GM18519 (cell line): ENCODE measurements around the gene FANCM.
A peak's percentile ranks its signal among the peaks of the same experiment; 100 is the strongest.

ENCODE experiments used
- ATAC-seq: cut with Tn5 transposase; IDR thresholded peaks from one replicate; pipeline ENCODE4 v1.9.1; 2021; ENCODE audit warnings: mild to moderate bottlenecking, moderate library complexity; ENCODE audit not compliant: unreplicated experiment, low FRiP score

Gene FANCM

GRCh38 chr14:45227566-45227965, 91.8 kb downstream of the FANCM start:
- no peak for ATAC-seq

GRCh38 chr14:45238988-45239387, 103.3 kb downstream of the FANCM start:
- ATAC-seq: no peak

- ATAC-seq: no peak
These were observed 107.0 kb downstream of the FANCM start for GRCh38 chr14:45242706-45243105.

GRCh38 chr14:45246151-45246550, 110.4 kb downstream of the FANCM start:
- ATAC-seq: no peak

GRCh38 chr14:45246691-45247090, 111.0 kb downstream of the FANCM start:
- peak; percentile 33 for ATAC-seq

GRCh38 chr14:45247427-45247826, 111.7 kb downstream of the FANCM start:
- no peak for ATAC-seq

GRCh38 chr14:45249856-45250575, 114.3 kb downstream of the FANCM start:
- ATAC-seq: peak; percentile 19
